Bone marrow (tissue), 2 donors: Measurements from ENCODE around the gene C19orf38.

Experiments
- DNase-seq, 2 donors: peaks; one replicate each; lab custom pipeline; 2025; lab: John Stamatoyannopoulos, UW

C19orf38 gene

DNA sequence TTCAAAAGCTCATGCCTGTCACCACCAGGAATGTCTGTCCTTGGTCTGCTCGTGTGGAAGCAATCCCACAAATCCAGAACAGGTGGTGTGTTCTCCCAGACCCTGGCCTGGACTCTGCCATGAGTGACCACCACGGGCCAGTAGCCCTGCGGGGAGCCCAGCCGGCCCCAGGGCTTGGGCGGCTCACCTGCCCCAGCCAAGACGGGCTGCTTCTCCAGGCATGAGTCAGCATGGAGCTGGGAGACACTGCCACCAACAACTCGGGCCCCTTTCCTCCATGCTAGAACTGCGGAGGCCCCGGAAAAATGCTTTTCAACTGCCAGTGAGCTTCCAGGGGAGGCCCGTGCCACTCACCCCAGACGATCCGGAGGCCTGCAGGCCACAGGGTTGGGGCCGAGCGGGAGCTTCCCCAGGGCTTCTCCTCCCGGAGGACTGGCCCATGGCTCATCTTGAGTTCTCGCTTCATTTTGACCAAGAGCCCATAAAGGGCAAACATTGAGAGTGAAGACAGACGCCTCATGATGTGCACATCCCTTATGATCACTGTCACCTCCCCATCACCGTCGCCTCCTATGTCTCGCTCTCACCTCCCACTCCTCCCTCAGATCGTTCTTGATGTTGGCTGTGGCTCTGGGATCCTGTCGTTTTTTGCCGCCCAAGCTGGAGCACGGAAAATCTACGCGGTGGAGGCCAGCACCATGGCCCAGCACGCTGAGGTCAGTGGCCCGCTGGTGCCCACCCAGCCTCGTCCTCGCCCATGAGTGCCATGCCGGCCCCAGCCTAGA lies 63.6 kb downstream of the C19orf38 start:
- DNase-seq, result no peak

GRCh38 chr19:10912619-10913018 lies 64.4 kb downstream of the C19orf38 start:
- no peak for DNase-seq

GRCh38 chr19:10913716-10914340 lies 65.6 kb downstream of the C19orf38 start:
- no peak for DNase-seq

DNA sequence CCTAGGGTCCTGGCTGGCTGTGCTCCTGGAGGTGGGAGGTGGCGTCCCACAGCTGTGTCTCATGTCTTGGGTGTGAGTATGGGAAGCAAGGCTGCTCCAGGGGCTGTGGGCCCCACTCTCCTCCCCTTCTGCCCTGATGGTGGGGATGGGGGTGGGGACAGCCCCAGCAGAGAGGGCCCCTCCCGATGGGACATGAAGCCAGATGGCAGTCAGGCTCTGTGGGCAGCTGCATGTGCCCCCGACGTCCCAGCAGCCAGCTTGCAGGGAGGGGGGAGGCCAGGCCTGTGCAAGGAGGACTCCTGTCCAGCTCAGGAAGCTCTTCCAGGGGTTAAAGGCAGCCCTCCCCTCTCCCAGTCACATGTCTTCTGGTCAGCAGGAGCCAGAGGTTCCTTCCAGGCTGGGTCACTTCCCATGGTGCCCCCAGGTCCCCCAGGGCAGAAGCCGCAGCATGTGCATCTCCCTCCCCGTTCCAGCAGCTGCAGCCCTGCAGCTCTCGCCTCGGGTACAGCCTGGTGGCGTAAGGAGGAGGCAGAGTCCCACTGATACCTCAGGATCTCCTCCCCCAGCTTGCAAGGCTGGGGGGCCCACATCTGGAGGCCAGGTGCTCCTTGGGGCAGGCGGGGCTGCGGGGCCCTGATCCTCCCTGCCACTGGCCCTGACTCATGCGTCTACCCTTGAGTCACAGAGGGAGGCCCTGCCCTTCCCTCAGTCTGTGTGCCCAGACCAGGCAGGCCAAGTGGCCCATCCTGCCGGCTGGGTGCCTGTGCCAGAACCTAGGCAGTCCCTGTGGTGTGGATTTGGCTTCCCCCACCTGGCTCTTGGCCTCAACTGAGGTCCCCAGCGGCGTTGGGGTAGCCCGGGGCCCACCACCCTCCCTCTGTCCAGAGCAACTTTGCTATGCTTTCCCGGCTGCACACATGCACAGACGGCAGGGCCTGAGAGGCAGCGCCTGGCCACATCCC lies 67.2 kb downstream of the C19orf38 start:
- no peak for DNase-seq

DNA sequence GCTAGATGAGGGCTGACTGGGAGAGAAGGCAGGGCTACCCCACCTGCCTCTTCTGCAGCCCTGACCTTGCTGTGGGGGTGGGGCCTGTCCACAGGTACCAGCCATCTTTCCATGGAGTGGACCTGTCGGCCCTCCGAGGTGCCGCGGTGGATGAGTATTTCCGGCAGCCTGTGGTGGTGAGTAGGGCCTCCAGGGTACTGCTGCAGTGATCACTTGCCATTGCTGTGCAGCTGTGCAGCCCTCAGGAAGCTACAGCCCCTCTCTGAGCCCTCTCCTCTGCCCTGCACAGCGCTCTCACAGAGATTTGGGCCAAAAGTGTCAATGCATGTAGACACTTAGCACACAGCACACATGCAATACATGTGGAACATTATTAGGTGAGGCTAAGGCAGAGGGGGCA lies 68.4 kb downstream of the C19orf38 start:
- DNase-seq, result no peak

GRCh38 chr19:10918359-10918758 lies 70.1 kb downstream of the C19orf38 start:
- no peak for DNase-seq
